GM12878 (cell line): ENCODE measurements around the gene HSP90AA1. TPM values are rescaled to one million over a fixed set of nuclear protein-coding genes. Genes with fewer than 3 reads are reported as not detected.
A peak's percentile ranks its signal among the peaks of the same experiment; 100 is the strongest.

Experiments
- ATAC-seq: fragments of 200-7000 bp; cut with Tn5 transposase; 3 replicates; pipeline ENCODE4 v1.9.1; 2020; ENCODE audit warnings: mild to moderate bottlenecking, moderate library complexity
- BruUV-seq: library from RNA; stranded (reverse); fragments of 400-500 nt; replicated peaks from 2 replicates; lab custom pipeline; 2021; lab: Mats Ljungman, UMichigan
- CTCF ChIA-PET: fragments of 300-600 bp; sonication (Branson Sonifier 250); formaldehyde crosslinking; extraction: SDS; loops from one replicate; lab custom pipeline; 2021; ENCODE audit warnings: inconsistent platforms; lab: Yijun Ruan, JAX
- POLR2A ChIA-PET: fragments of 350-600 bp; formaldehyde crosslinking; extraction: SDS; loops from one replicate; lab custom pipeline; 2021; ENCODE audit warnings: inconsistent platforms; lab: Charles Lee
- RAD21 ChIA-PET: fragments of 300-600 bp; sonication (Branson Sonifier 250); formaldehyde crosslinking; loops from one replicate; lab custom pipeline; 2023; ENCODE audit warnings: antibody characterized with exemption; ENCODE audit not compliant: unreplicated experiment; lab: Charles Lee
- SMC1A ChIA-PET: fragments of 300-600 bp; sonication (Branson Sonifier 250); formaldehyde crosslinking; loops from one replicate; lab custom pipeline; 2023; ENCODE audit not compliant: unreplicated experiment, uncharacterized antibody; lab: Charles Lee
- DNase-seq: peaks from one replicate; pipeline ENCODE4 v3.0.0-alpha.2; 2011; ENCODE audit warnings: low read depth, low spot score
- FAIRE-seq: peaks from 3 replicates; lab custom pipeline; 2011; peaks lifted over from hg19 to GRCh38; lab: Jason Lieb, UNC
- H2AFZ ChIP-seq: 2 replicates; pipeline ENCODE4 v1.6.0; 2011; ENCODE audit warnings: low read depth, low read length, control low read depth; ENCODE audit not compliant: control insufficient read depth
- H3K27ac ChIP-seq: 2 replicates; pipeline ENCODE4 v1.5.1; 2011; ENCODE audit warnings: control low read depth; ENCODE audit not compliant: control insufficient read depth, insufficient read depth
- H3K27me3 ChIP-seq, 2 experiments: replicated peaks in 1 of 2; 2 replicates each; pipeline versions ENCODE4 v1.6.0 to v1.6.1; 2011; ENCODE audit warnings: low read length in 1 of 2; ENCODE audit not compliant: control insufficient read depth in 2 of 2, insufficient read depth in 2 of 2
- H3K36me3 ChIP-seq, 2 experiments: 2 replicates each; pipeline ENCODE4 v1.5.1; 2011; ENCODE audit warnings: low read length in 1 of 2; ENCODE audit not compliant: control insufficient read depth in 2 of 2, insufficient read depth in 2 of 2
- H3K4me1 ChIP-seq: 2 replicates; pipeline ENCODE4 v1.6.1; 2011; ENCODE audit warnings: mild to moderate bottlenecking, low read length, moderate library complexity, mixed read lengths; ENCODE audit not compliant: control insufficient read depth, insufficient read depth
- H3K4me2 ChIP-seq: 2 replicates; pipeline ENCODE4 v1.6.0; 2011; ENCODE audit warnings: control low read depth; ENCODE audit not compliant: control insufficient read depth, insufficient read depth
- H3K4me3 ChIP-seq: fragments of 200-600 bp; sonication (generic); 2 replicates; pipeline ENCODE4 v1.5.1; 2016
- H3K79me2 ChIP-seq: 2 replicates; pipeline ENCODE4 v1.6.0; 2011; ENCODE audit warnings: low read length; ENCODE audit not compliant: control insufficient read depth, insufficient read depth
- H3K9ac ChIP-seq: 2 replicates; pipeline ENCODE4 v1.8.0; 2011; ENCODE audit warnings: low read length, control low read depth, mixed read lengths; ENCODE audit not compliant: control insufficient read depth, insufficient read depth
- H3K9me3 ChIP-seq: replicated peaks from 3 replicates; pipeline ENCODE4 v1.5.1; 2011; ENCODE audit warnings: mild to moderate bottlenecking, low read length; ENCODE audit not compliant: control insufficient read depth, insufficient read depth
- H4K20me1 ChIP-seq: 2 replicates; pipeline ENCODE4 v1.6.0; 2011; ENCODE audit not compliant: control insufficient read depth, insufficient read depth
- CREM ChIP-seq: IDR thresholded peaks from 2 replicates; pipeline ENCODE4 v1.6.1; 2014; ENCODE audit warnings: antibody characterized with exemption, low read depth
- DPF2 ChIP-seq: fragments of 450-650 bp; IDR thresholded peaks from 2 replicates; pipeline ENCODE4 v1.6.1; 2017; ENCODE audit warnings: mild to moderate bottlenecking
- MTA3 ChIP-seq: IDR thresholded peaks from 2 replicates; pipeline ENCODE4 v1.6.1; 2012; ENCODE audit warnings: low read length, inconsistent platforms, borderline replicate concordance
- NFYA ChIP-seq: IDR thresholded peaks from 2 replicates; pipeline ENCODE4 v1.6.1; 2011; ENCODE audit warnings: low read depth, mild to moderate bottlenecking, low read length, improper control_type of control experiment, borderline replicate concordance
- SREBF1 ChIP-seq: IDR thresholded peaks from 2 replicates; pipeline ENCODE4 v1.6.1; 2012; ENCODE audit warnings: mild to moderate bottlenecking, low read length
- STAT3 ChIP-seq: IDR thresholded peaks from 2 replicates; pipeline ENCODE4 v1.6.1; 2011; ENCODE audit warnings: low read depth, low read length, improper control_type of control experiment
- WGBS: methylation state at CpG from one replicate; pipeline ENCODE4 v1.1.6; 2016; ENCODE audit warnings: low lambda C conversion rate; ENCODE audit not compliant: insufficient replicate concordance, insufficient coverage; ENCODE audit errors: missing lambda C conversion rate; 5-methylcytosine and 5-hydroxymethylcytosine counted together
- in situ Hi-C: fragments of 300-500 bp; cut with MboI; formaldehyde crosslinking; loops from 9 replicates; pipeline ENCODE4 v1.14.3; 2018; ENCODE audit warnings: mixed read lengths
- intact Hi-C: fragments of 100-400 bp; cut with micrococcal nuclease; formaldehyde crosslinking; loops from one replicate; pipeline ENCODE4 v1.14.2; 2022; ENCODE audit not compliant: unreplicated experiment
- polyA plus RNA-seq, 11 experiments: library from polyadenylated mRNA; depleted of rRNA in 4 of 11; unstranded in 6 of 11; stranded (reverse) in 5 of 11; fragments of >200 nt; fragmentation: Nextera tagmentation in 4 of 11; fragmentation: Illumina TruSeq in 1 of 11; extraction: Ambion mirVana in 4 of 11; extraction: Trizol in 1 of 11; gene quantifications; 1 replicate in 1 of 11; 2 replicates in 10 of 11; pipeline versions ENCODE4 v1.2.1 to v1.2.3, GENCODE V29; 2011 to 2016; ENCODE audit warnings: inconsistent platforms in 2 of 11, missing spikeins in 2 of 11, low read depth in 1 of 11
- total RNA-seq, 4 experiments: library from RNA; depleted of rRNA in 3 of 4; stranded (reverse); fragments of >200 nt in 3 of 4; fragmentation: Illumina TruSeq in 1 of 4; extraction: Trizol in 1 of 4; gene quantifications; 2 replicates each; pipeline versions ENCODE4 v1.2.1 to v1.2.3, GENCODE V29; 2013 to 2021
- TF ChIP-seq, protein P1 (sequence below): fragments of 450-650 bp; IDR thresholded peaks from 2 replicates; pipeline ENCODE4 v1.6.1; 2014; ENCODE audit warnings: mild to moderate bottlenecking

HSP90AA1 gene
- total and polyA plus RNA-seq, 10 of the 15 experiments (the other 5 are each of a cell fraction or from before 2014, with no cell fraction given), result 262 to 1,315 (median 635) TPM

DNA sequence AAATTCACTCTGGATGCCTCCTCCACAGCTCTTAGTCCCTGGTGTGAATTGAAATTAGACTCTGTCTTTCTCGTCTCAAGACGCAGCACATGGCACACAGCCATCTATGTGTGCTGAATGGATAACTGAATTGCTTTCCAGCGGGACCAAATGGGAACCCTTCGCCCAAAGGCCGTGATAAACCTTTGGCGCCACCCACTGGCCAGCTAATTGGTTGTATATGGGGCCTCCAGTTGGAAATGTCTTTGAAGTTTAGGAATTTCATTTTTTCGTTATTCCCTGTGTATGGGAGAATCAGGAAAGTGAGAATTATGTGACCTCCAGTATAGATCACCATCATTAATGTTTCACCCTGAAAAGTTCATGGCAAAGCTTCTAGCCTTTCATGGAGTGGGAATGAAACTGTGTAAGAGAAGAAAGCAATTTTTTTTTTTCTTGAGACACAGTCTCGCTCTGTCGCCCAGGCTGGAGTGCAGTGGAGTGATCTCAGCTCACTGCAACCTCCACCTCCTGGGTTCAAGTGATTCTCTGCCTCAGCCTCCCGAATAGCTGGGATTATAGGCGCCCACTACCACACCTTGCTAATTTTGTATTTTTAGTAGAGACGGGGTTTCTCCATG, 9.8 kb upstream of the HSP90AA1 start (continued):
- TF ChIP-seq, protein P1, sequence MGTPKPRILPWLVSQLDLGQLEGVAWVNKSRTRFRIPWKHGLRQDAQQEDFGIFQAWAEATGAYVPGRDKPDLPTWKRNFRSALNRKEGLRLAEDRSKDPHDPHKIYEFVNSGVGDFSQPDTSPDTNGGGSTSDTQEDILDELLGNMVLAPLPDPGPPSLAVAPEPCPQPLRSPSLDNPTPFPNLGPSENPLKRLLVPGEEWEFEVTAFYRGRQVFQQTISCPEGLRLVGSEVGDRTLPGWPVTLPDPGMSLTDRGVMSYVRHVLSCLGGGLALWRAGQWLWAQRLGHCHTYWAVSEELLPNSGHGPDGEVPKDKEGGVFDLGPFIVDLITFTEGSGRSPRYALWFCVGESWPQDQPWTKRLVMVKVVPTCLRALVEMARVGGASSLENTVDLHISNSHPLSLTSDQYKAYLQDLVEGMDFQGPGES, result no peak
- no peak for TF ChIP-seq DPF2
- no peak for TF ChIP-seq SREBF1
- no peak for TF ChIP-seq NFYA

DNA sequence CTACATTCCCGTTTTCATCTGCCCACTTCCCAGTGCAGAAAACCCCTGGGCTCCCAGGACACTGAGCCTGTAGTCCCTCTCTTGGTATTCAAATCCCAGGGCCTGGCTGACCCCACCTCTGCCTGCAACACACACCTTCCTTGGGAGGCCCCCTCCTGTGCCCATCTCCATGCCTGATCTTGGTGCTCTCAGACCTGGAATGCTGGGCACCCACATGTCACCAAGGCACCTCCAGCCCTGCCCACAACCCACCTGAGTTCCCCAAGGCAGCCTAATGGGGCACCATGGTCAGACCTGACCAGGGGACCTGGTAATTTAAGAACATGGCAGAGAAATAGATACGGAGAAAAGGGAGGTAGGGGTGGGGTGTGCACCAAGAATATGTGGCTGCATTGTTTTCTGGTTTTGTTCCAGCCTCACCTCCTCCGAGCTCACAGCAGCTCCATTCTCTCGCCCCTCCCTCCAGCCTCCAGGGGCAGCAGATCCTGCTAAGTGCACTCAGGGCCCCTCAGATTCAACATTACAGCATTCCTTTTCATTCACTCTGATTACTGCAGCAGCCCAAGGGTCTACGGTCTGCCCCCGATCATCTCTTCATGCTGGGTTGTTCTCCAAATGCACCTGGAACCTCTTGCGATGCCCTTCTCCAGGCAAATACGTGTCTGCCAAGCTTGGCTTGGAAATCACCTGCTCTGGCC, 9.2 kb upstream of the HSP90AA1 start:
- CTCF ChIA-PET, result interaction anchor here (0.7 to 4.1 kb wide), 29 partner anchors 7 to 389 kb away, joined by 3 to 58 read pairs (median 7); partner anchors contain the start of gene DYNC1H1
- Histone ChIP-seq H3K79me2 (no peaks in the 10 kb centered on the region), H3K27ac (no peak overlapping the region), H3K9me3 (no peaks in the 10 kb centered on the region), H3K27me3 (no peaks in the 10 kb centered on the region), H3K4me3 (no peak overlapping the region), H3K9ac (no peak overlapping the region), H3K4me1 (no peaks in the 10 kb centered on the region; the same call in 1 of the 2 replicates), H4K20me1 (no peaks in the 10 kb centered on the region), H3K36me3 (no peaks in the 10 kb centered on the region), H2AFZ (no peak overlapping the region), H3K4me2 (no peak overlapping the region)
- ATAC-seq (peak; percentile 54), FAIRE-seq (no peak), DNase-seq (no peak)
- POLR2A ChIA-PET, result interaction anchor here (0.8 to 1.3 kb wide), 2 partner anchors 8 to 224 kb away, joined by 3 read pairs; no protein-coding TSS in a partner anchor
- RAD21 ChIA-PET, result interaction anchor here (0.9 to 2.3 kb wide), 18 partner anchors 8 to 386 kb away, joined by 3 to 10 read pairs (median 5); no protein-coding TSS in a partner anchor
- TF ChIP-seq MTA3 (peak; percentile 38; the same call in 1 of the 2 replicates), CREM (0 out of 2 replicates have a peak, but pooled peaks have one; percentile 1), STAT3 (no peak)
- in situ Hi-C loops (loop anchor here (5.0 kb wide), 1 partner anchor 134 kb away; the partner anchor contains the start of gene DYNC1H1), intact Hi-C loops (loop anchor here (1.0 to 5.0 kb wide), 3 partner anchors 33 to 216 kb away; no protein-coding TSS in a partner anchor)
- BruUV-seq, result no TSS peak
- SMC1A ChIA-PET, result interaction anchor here (0.6 to 2.6 kb wide), 23 partner anchors 8 to 389 kb away, joined by 3 to 13 read pairs (median 5); no protein-coding TSS in a partner anchor
- WGBS, result 68% methylated on average over 8 of the region's 8 CpGs
